HFF-Myc (cell line): ENCODE measurements around the gene PALLD.

Experiments
- DNase-seq: peaks from one replicate; pipeline ENCODE4 v3.0.0-alpha.2; 2011; ENCODE audit warnings: low read depth; ENCODE audit errors: extremely low read depth
- H3K4me3 ChIP-seq: replicated peaks from 2 replicates; pipeline ENCODE4 v1.5.1; 2011; ENCODE audit warnings: low read depth, mild to moderate bottlenecking, control low read depth, low read length
- CTCF ChIP-seq: IDR thresholded peaks from 2 replicates; pipeline ENCODE4 v1.5.1; 2012; ENCODE audit warnings: mild to moderate bottlenecking, low read depth, low read length, control low read depth; ENCODE audit errors: missing control alignments

Gene PALLD

GRCh38 chr4:168658751-168659150 is 161.9 kb downstream of the PALLD start:
- TF ChIP-seq CTCF, result no peak
- no peak overlapping the region for H3K4me3 ChIP-seq
- no peak for DNase-seq

- no peak for TF ChIP-seq CTCF
Measured at GRCh38 chr4:168659741-168660465, 163.1 kb downstream of the PALLD start.

GRCh38 chr4:168662297-168662984 is 165.6 kb downstream of the PALLD start:
- TF ChIP-seq CTCF, result no peak
- no peak for DNase-seq
- no peak overlapping the region for H3K4me3 ChIP-seq

More at GRCh38 chr4:168659741-168660465, 163.1 kb downstream of the PALLD start:
- no peak overlapping the region for H3K4me3 ChIP-seq
- DNase-seq, result no peak

DNA sequence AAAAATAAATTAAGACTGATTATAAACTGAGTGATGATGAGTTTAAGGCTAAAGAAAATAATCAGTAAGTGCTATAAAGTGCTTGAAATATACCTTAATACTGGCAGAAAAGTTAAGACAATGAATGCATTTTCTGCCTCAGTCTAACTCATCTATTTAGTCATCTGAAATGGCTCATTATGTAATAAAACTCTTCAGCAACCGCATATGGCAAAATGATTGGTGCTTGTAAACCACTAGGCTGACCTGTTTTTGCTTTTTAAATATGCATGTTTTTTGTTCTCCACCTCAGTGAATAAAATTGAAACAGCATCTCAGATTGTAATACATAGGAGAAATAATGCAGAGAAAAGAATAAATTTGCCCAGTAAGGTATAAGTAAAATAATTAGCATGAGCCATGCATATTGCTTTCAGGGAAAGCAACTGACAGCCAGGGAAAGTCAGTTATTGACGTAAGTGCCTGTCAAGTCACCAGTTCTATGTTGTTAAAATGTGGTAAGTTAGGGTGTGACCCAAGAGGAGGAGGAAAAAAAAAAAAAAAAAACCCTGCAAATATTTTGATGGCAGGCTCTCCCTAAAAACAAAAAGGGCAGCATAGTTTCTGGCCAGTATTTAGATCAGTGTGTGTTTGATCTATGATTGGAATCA is 167.5 kb downstream of the PALLD start:
- DNase-seq, result no peak
- no peak for TF ChIP-seq CTCF
- H3K4me3 ChIP-seq, result no peak overlapping the region

- H3K4me3 ChIP-seq, result no peak overlapping the region
- TF ChIP-seq CTCF, result no peak
- DNase-seq, result no peak
Measured at GRCh38 chr4:168666531-168666930, 169.7 kb downstream of the PALLD start.

DNA sequence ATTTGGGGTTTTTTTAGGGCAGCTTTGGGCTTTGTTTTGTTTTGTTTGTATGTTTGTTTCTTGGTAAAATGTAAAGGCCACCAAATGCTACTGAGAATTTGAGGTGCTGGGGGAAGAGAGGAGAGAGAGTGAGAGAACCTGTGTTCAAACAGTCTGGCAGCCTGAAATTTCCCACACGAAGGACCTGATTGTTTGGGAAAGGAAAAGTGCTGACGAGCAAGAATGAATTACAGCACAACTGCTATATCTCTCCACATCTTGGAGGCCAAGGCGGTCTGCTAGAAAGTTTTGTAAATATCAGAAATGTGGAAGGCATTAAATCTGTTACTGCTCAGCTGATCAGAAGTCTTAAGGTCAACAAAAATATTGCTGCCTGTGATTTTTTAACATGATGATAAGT is 170.5 kb downstream of the PALLD start:
- TF ChIP-seq CTCF, result no peak

More for the DNA sequence above, 170.5 kb downstream of the PALLD start:
- DNase-seq, result no peak
- no peak overlapping the region for H3K4me3 ChIP-seq
